Endothelial cell (in vitro differentiated cells): ENCODE results near the gene FBXL15. TPM values are rescaled to one million over a fixed set of nuclear protein-coding genes. Genes with fewer than 3 reads are reported as not detected.

Source experiments
- DNase-seq: peaks from one replicate; pipeline ENCODE4 v3.0.0; 2021; ENCODE audit warnings: low spot score
- H3K27ac Mint-ChIP-seq: one replicate; pipeline ENCODE4 v1.8.0; 2021; ENCODE audit warnings: mixed read lengths, inconsistent platforms; ENCODE audit not compliant: unreplicated experiment
- H3K27me3 Mint-ChIP-seq: one replicate; pipeline ENCODE4 v1.8.0; 2021; ENCODE audit warnings: mild to moderate bottlenecking, moderate library complexity, mixed read lengths, inconsistent platforms; ENCODE audit not compliant: unreplicated experiment
- H3K36me3 Mint-ChIP-seq: one replicate; pipeline ENCODE4 v1.8.0; 2021; ENCODE audit warnings: mild to moderate bottlenecking, low read depth, mixed read lengths, inconsistent platforms; ENCODE audit not compliant: unreplicated experiment
- H3K4me1 Mint-ChIP-seq: one replicate; pipeline ENCODE4 v1.8.0; 2021; ENCODE audit warnings: mild to moderate bottlenecking, mixed read lengths, inconsistent platforms; ENCODE audit not compliant: unreplicated experiment
- H3K4me3 Mint-ChIP-seq: one replicate; pipeline ENCODE4 v1.8.0; 2021; ENCODE audit warnings: mild to moderate bottlenecking, mixed read lengths, inconsistent platforms; ENCODE audit not compliant: unreplicated experiment
- H3K9me3 Mint-ChIP-seq: one replicate; pipeline ENCODE4 v1.8.0; 2021; ENCODE audit warnings: mixed read lengths, inconsistent platforms; ENCODE audit not compliant: unreplicated experiment
- total RNA-seq: library from RNA; stranded (reverse); fragmentation: NEBNext Ultra II Directional; extraction: Animal tissue kit (Norgen Biotek cat#: 25700); gene quantifications from one replicate; pipeline ENCODE4 v1.2.1, GENCODE V29; 2021; ENCODE audit not compliant: unreplicated experiment
- TF ChIP-seq, protein P1 (sequence below): fragments of 200-600 bp; sonication (generic); IDR thresholded peaks from one replicate; pipeline ENCODE4 v1.5.0; 2021; ENCODE audit warnings: antibody characterized with exemption; ENCODE audit not compliant: unreplicated experiment

FBXL15 gene
- total RNA-seq, 1 donor from 2014 or later = 8.7 TPM

GRCh38 chr10:102407425-102408130 is 13.1 kb upstream of the FBXL15 start:
- Mint-ChIP-seq H3K9me3 (no peaks in the 10 kb centered on the region), H3K36me3 (peaks cover 12% of the 10 kb centered on the region), H3K4me3 (no peak overlapping the region), H3K4me1 (peaks cover 19% of the 10 kb centered on the region), H3K27me3 (peaks cover 35% of the 10 kb centered on the region), H3K27ac (no peak overlapping the region)
- TF ChIP-seq, protein P1, sequence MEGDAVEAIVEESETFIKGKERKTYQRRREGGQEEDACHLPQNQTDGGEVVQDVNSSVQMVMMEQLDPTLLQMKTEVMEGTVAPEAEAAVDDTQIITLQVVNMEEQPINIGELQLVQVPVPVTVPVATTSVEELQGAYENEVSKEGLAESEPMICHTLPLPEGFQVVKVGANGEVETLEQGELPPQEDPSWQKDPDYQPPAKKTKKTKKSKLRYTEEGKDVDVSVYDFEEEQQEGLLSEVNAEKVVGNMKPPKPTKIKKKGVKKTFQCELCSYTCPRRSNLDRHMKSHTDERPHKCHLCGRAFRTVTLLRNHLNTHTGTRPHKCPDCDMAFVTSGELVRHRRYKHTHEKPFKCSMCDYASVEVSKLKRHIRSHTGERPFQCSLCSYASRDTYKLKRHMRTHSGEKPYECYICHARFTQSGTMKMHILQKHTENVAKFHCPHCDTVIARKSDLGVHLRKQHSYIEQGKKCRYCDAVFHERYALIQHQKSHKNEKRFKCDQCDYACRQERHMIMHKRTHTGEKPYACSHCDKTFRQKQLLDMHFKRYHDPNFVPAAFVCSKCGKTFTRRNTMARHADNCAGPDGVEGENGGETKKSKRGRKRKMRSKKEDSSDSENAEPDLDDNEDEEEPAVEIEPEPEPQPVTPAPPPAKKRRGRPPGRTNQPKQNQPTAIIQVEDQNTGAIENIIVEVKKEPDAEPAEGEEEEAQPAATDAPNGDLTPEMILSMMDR = no peak
- no peak for DNase-seq

DNA sequence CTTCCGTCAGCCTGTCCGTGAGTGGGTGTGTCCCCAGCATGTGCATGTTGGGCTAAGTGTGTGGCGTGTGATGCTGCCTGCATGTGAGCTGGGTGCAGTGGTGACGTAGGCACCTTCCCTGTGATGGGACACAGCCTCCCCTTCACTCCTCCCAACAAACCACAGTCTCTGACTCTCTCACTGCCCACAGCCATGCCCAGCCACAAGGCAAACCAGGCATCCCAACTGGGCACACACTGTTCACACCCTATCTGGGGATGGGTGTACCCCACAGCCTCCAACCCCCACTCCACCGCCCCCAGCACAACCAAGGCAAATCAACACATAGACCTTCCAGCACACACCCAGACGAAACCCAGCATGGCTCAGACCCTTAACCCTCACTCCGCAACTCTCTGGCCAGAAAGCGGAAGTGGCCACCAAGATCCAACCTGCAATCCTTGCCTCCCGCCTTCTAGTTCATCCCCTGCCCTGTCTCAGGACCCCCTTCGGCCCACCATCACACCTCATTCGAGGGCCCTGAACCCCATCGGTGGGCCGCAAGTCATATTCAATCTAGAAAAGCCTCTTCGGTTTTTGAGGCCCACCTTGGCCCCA is 12.4 kb upstream of the FBXL15 start:
- Mint-ChIP-seq H3K9me3 (no peaks in the 10 kb centered on the region), H3K27me3 (peaks cover 35% of the 10 kb centered on the region)
- DNase-seq = no peak

GRCh38 chr10:102408728-102409603 is 11.7 kb upstream of the FBXL15 start:
- H3K36me3 Mint-ChIP-seq = peaks cover 12% of the 10 kb centered on the region
- H3K4me3 Mint-ChIP-seq = peak overlapping the region; percentile 77
- H3K4me1 Mint-ChIP-seq = peaks cover 19% of the 10 kb centered on the region
- no peak for DNase-seq
- H3K27me3 Mint-ChIP-seq = peaks cover 35% of the 10 kb centered on the region
- TF ChIP-seq, protein P1 = no peak
- H3K27ac Mint-ChIP-seq = no peak overlapping the region
- H3K9me3 Mint-ChIP-seq = no peaks in the 10 kb centered on the region

More for the DNA sequence above, 12.4 kb upstream of the FBXL15 start:
- Mint-ChIP-seq H3K36me3 (peaks cover 12% of the 10 kb centered on the region), H3K4me3 (peak overlapping the region; percentile 60), H3K27ac (no peak overlapping the region), H3K4me1 (peaks cover 19% of the 10 kb centered on the region)
- TF ChIP-seq, protein P1 = no peak

GRCh38 chr10:102409604-102410428 is 10.8 kb upstream of the FBXL15 start:
- Mint-ChIP-seq H3K27ac (peak overlapping the region; percentile 44), H3K9me3 (no peaks in the 10 kb centered on the region), H3K36me3 (peaks cover 12% of the 10 kb centered on the region), H3K4me1 (peaks cover 19% of the 10 kb centered on the region), H3K4me3 (peak overlapping the region; percentile 77), H3K27me3 (peaks cover 35% of the 10 kb centered on the region)
- TF ChIP-seq, protein P1 = no peak
- no peak for DNase-seq
